HEK293 (cell line): Measurements from ENCODE around the gene PRKCZ.

ENCODE experiments used
- CTCF ChIP-seq: fragments of 450-650 bp; formaldehyde crosslinking; IDR thresholded peaks from 2 replicates; pipeline ENCODE4 v1.5.1; 2016; ENCODE audit warnings: missing biosample characterization, missing genetic modification characterization
- MEIS1 ChIP-seq: sonication (generic); formaldehyde crosslinking; IDR thresholded peaks from 2 replicates; pipeline ENCODE4 v1.8.1; 2022; ENCODE audit warnings: missing genetic modification reagents, mild to moderate bottlenecking, borderline replicate concordance
- ZNF362 ChIP-seq: fragments of 450-650 bp; formaldehyde crosslinking; IDR thresholded peaks from 2 replicates; pipeline ENCODE4 v1.5.1; 2016; ENCODE audit warnings: missing biosample characterization, missing genetic modification characterization
- ZNF777 ChIP-seq: fragments of 450-650 bp; formaldehyde crosslinking; IDR thresholded peaks from 2 replicates; pipeline ENCODE4 v1.5.1; 2017; ENCODE audit warnings: missing biosample characterization, missing genetic modification characterization, borderline replicate concordance

GRCh38 chr1:2175055-2175414, 124.8 kb downstream of the PRKCZ start:
- TF ChIP-seq CTCF: no peak
- TF ChIP-seq MEIS1 (CRISPR knock-in tag): no peak
- TF ChIP-seq ZNF777 (tag by site-specific recombination): no peak
- no peak for TF ChIP-seq ZNF362
